Measurements from ENCODE around the gene ATXN7L3.

Gene ATXN7L3

GRCh38 chr17:44219108-44219615 lies 19.5 kb upstream of the ATXN7L3 start:
- POLR2A ChIA-PET, result interaction anchor here (0.6 to 3.4 kb wide), 9 partner anchors 9 to 712 kb away, joined by 3 to 38 read pairs (median 7); partner anchors contain the start of genes DBF4B, GRN, SLC25A39 and TMUB2

More at GRCh38 chr17:44219108-44219615, 19.5 kb upstream of the ATXN7L3 start:
- TF ChIP-seq ZNF677 (tag by site-specific recombination; IDR thresholded peaks at IDR 0.05) (0 out of 2 replicates have a peak, but pooled peaks have one; percentile 13), IKZF3 (tag by site-specific recombination; IDR thresholded peaks at IDR 0.05) (0 out of 2 replicates have a peak, but pooled peaks have one; percentile 32), YY1 (tag by site-specific recombination; IDR thresholded peaks at IDR 0.05) (peak; percentile 25; the same call in 1 of the 2 replicates), AEBP2 (tag by site-specific recombination; IDR thresholded peaks at IDR 0.05; ENCODE audit: borderline replicate concordance) (no peak), ZNF555 (tag by site-specific recombination; conservative IDR thresholded peaks at IDR 0.05) (no peak), ZNF561 (tag by site-specific recombination; IDR thresholded peaks at IDR 0.05; ENCODE audit: borderline replicate concordance) (peak; percentile 75), ZBTB8A (tag by site-specific recombination; IDR thresholded peaks at IDR 0.05) (peak; percentile 42), ZNF518A (tag by site-specific recombination; conservative IDR thresholded peaks at IDR 0.05; ENCODE audit: low read depth) (no peak), ZBTB26 (tag by site-specific recombination; optimal IDR thresholded peaks at IDR 0.05) (peak; percentile 55), ZNF692 (tag by site-specific recombination; IDR thresholded peaks at IDR 0.05) (no peak; the same call in 1 of the 2 replicates), ZSCAN30 (tag by site-specific recombination; IDR thresholded peaks at IDR 0.05) (peak; percentile 43; the same call in 1 of the 2 replicates), GLIS2 (tag by site-specific recombination; IDR thresholded peaks at IDR 0.05) (peak; percentile 10; the same call in 1 of the 2 replicates), ZBTB6 (tag by site-specific recombination; IDR thresholded peaks at IDR 0.05) (peak; percentile 21; the same call in 1 of the 2 replicates)
- peak overlapping the region; percentile 100 for H3K27ac ChIP-seq (ENCODE audit: extremely low read depth, low read depth, low read length)
- H3K36me3 ChIP-seq (ENCODE audit: control insufficient read depth in 2 of 2, insufficient read depth in 1 of 2, low read length in 2 of 2), result peaks cover 10 to 33% of the 10 kb centered on the region in 2 experiments; a peak in 2 of 3 replicates
- peaks cover 11% of the 10 kb centered on the region for H3K4me1 ChIP-seq (ENCODE audit: control insufficient read depth, insufficient read depth, low read length)
- CTCF ChIA-PET, result interaction anchor here (2.1 to 4.4 kb wide), 2 partner anchors 11 to 12 kb away, joined by 11 to 33 read pairs; no protein-coding TSS in a partner anchor
- no peaks in the 10 kb centered on the region for H3K9me3 ChIP-seq (ENCODE audit: control insufficient read depth, insufficient read depth, low read depth, low read length)
- peak overlapping the region; percentile 79 for H3K4me3 ChIP-seq (ENCODE audit: low read depth, low read length)
